HG03342 (cell line): ENCODE results near the gene GOLM1.
"Not testable (repeated sequence)": the region's sequence is repeated elsewhere in the genome, so short reads cannot be mapped to it uniquely, and the experiment has no call there.

ENCODE experiments used
- ATAC-seq: cut with Tn5 transposase; IDR thresholded peaks from one replicate; pipeline ENCODE4 v1.9.1; 2021; ENCODE audit warnings: mild to moderate bottlenecking, moderate library complexity; ENCODE audit not compliant: unreplicated experiment

Gene GOLM1

GRCh38 chr9:86091477-86091876 lies 7.9 kb downstream of the GOLM1 start:
- no peak for ATAC-seq

GRCh38 chr9:86082870-86083269 lies 16.5 kb downstream of the GOLM1 start:
- ATAC-seq: no peak

GRCh38 chr9:86079865-86080469 lies 19.4 kb downstream of the GOLM1 start:
- ATAC-seq: no peak

GRCh38 chr9:86079421-86079831 lies 19.9 kb downstream of the GOLM1 start:
- no peak for ATAC-seq

- no peak for ATAC-seq
Measured at GRCh38 chr9:86078731-86079130, 20.6 kb downstream of the GOLM1 start.

GRCh38 chr9:86077276-86077675 lies 22.1 kb downstream of the GOLM1 start:
- no peak for ATAC-seq

GRCh38 chr9:86075132-86076109 lies 23.9 kb downstream of the GOLM1 start:
- ATAC-seq: no peak

GRCh38 chr9:86073839-86074238 lies 25.5 kb downstream of the GOLM1 start:
- ATAC-seq: no peak

- ATAC-seq: no peak
Measured at GRCh38 chr9:86072394-86072877, 26.9 kb downstream of the GOLM1 start.

GRCh38 chr9:86069206-86069869 lies 30.0 kb downstream of the GOLM1 start:
- no peak for ATAC-seq

- ATAC-seq: no peak
Measured at GRCh38 chr9:86064220-86064619, 35.1 kb downstream of the GOLM1 start.

GRCh38 chr9:86062845-86063693 lies 36.3 kb downstream of the GOLM1 start:
- ATAC-seq: no peak

- ATAC-seq: no peak
Measured at GRCh38 chr9:86061972-86062739, 37.2 kb downstream of the GOLM1 start.

GRCh38 chr9:86057491-86057890 lies 41.9 kb downstream of the GOLM1 start:
- no peak for ATAC-seq

GRCh38 chr9:86054695-86055094 lies 44.7 kb downstream of the GOLM1 start:
- no peak for ATAC-seq

- ATAC-seq: no peak
Measured at GRCh38 chr9:86052556-86053468, 46.5 kb downstream of the GOLM1 start.

GRCh38 chr9:86048018-86048742 lies 51.2 kb downstream of the GOLM1 start:
- not testable (repeated sequence) for ATAC-seq

- no peak for ATAC-seq
Measured at GRCh38 chr9:86047361-86047760, 52.0 kb downstream of the GOLM1 start.
